CD4-positive, alpha-beta T cell treated with Interleukin-10 for 1 hour (primary cell): ENCODE results near the gene TMPRSS3.

Experiments
- DNase-seq: peaks from one replicate; pipeline ENCODE4 v3.0.0-alpha.2; 2020

Gene TMPRSS3

GRCh38 chr21:42406866-42407265 lies 11.0 kb upstream of the TMPRSS3 start:
- no peak for DNase-seq

DNA sequence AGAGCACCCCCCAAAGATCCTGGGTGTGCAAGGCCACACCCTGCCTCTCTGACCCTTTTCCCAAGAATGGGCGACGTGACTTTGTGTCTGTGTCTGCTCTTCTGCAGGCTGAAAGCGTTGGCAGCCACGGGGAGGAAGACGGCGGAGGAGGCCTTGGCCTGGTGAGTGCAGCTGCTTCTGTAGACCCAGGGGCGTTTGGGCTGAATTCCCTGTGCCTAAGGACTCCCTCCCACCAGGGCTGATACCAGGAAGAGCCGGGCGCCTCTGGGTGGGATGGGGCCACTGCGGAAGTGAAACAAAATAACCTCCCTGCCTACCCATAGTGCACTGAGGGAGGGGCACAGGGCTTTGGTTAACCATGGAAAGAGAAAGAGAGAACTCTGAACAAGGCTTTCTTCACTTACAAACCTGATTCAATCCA lies 10.4 kb upstream of the TMPRSS3 start:
- DNase-seq = peak; percentile 65

GRCh38 chr21:42405064-42406013 lies 9.5 kb upstream of the TMPRSS3 start:
- no peak for DNase-seq

DNA sequence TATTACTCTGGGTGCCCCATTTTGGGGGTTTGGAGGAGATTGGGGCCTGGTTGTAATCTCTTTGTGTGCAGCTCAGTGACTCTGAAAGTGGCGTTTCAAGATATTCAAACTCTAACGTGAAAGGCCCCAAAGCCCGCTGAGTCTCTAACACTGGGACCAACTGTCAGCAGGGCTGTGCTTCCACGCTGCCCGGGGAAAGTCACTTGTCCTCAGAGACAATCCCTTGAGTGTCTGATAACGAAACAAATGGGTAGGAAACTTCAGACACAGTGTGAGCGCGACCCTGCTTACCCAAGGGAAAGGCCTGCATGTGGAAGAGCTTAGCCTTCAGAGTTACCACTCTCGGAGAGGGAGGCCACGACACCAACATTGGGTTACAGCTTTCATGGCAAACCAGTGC lies 8.7 kb upstream of the TMPRSS3 start:
- no peak for DNase-seq

DNA sequence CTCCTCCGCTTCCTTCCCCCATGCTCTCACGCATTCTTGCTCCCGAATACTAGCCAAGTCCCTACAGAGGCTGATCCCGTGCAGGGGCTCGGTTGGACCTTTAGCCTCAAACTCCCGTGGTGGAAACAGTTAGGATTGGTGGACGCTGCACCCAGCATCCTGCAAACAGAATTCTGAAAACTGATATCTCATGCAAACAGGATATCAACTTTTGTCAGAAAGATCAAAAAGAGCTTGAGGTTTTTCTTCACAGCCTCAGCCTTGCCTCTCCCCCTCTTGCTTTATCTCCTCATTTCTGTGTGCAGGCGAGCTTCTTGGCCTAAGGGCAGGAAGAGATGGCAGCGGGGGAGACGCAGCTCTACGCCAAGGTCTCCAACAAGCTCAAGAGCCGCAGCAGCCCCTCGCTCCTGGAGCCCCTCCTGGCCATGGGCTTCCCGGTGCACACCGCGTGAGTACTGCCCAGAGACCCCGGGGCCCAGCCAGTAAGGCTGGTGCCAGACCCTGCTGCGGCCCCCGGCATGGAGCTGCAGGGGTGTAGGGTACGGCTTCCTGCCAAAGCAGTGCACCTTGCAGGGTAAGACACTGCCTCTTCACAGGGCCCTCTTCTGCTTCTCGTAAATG lies 7.9 kb upstream of the TMPRSS3 start, which contains the start of gene UBASH3A:
TSS of gene UBASH3A (plus strand) at position 292 of the 621 bp plus-strand sequence. CDS start at position 336, 44 bp downstream.
- peak; percentile 66 for DNase-seq

GRCh38 chr21:42401820-42402251 lies 6.0 kb upstream of the TMPRSS3 start:
- DNase-seq = no peak

DNA sequence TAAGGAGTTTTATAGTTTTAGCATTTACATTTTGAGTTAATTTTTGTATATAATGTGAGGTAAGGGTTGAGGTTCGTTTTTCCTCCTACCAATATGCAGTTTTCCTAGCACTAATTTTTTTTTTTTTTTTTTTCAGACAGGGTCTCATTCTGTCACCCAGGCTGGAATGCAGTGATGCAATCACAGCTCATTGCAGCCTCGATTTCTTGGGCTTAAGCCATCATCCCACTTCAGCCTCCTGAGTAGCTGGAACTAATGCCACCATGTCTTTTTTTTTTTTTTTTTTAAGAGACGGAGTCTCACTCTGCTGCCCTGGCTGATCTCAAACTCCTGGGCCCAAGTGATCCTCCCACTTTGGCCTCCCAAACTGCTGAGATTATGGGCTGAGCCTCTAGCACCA lies 5.3 kb upstream of the TMPRSS3 start:
- no peak for DNase-seq

- no peak for DNase-seq
These were observed 4.7 kb upstream of the TMPRSS3 start for GRCh38 chr21:42400525-42400924.

DNA sequence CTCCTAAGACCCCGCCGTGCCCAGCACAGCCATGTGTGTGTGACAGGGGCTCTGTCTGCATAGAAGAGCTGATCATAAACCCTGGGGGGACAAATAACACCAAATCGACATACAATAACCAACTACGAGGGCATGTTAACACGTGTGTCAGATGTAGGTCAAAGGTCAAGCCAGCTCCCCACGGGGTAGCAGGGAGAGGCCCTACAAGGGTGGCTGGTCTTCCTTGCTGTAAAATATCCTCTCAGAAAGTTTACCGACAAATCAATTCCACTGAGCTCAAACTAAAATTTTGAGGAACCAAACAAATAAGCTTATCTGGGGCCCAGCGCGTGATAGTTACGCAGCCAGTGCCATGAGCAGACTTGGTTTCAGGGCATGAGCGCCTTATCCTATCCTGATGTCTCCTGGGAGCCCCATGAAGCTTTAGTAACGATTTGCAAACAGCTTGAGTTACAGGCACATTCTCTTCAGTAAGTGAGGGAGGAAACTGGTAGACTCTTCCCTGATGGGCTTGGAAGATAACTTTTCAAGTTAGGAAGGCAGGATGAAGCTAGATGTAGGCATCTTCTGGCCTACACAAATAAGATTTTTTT lies 2.7 kb upstream of the TMPRSS3 start:
- DNase-seq = no peak

DNA sequence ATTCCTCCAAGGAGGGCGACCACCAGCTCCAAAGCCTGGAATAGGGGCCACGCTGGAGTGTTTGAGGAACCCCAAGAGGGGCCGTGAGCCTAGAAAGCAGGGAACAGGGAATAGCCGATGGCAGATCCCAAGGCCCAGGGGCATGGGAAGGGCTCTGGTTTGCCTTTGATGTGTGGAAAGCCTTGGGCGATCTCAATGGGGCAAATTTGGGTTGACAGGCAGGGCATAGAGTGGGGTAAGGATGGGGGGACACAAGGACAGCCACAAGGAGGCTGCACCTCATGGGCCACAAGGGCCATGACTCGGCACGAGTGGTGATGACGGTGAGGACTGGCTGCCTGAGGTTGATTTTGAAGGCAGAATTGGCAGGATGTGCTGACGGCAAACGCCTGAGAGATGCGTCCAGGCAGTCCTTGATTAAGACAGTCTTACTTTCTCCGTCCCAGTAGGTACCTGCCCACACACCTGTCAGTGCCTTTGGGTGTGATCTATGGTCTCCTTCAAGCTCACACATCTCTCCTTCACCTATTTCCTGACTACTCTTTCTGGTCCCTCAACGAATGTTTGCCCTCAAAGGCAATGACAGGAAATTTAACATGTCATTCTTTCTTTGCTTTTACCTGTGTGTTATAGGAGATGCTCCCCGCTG lies 2.0 kb upstream of the TMPRSS3 start:
- DNase-seq = no peak

GRCh38 chr21:42396799-42397745 lies 1.2 kb upstream of the TMPRSS3 start:
- no peak for DNase-seq

DNA sequence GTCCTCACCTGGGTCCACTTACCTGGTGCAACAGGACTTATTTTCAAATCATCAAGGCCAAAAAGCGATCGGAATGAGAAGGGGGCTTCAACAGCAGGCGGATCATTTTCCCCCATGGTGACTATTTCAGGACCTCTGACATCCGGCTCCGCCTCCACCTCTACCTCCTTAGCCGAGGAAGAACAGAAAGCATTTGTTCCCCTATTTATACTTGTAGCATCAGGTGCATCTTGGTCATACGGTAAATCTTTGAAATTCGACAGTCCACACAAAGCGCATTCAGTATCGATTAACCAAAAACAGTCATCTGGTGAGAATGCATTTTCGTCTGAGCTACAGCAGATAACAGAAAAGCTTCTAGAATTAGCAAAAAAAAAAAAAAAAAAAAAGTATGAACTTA lies 550 bp downstream of the TMPRSS3 start:
- no peak for DNase-seq

DNA sequence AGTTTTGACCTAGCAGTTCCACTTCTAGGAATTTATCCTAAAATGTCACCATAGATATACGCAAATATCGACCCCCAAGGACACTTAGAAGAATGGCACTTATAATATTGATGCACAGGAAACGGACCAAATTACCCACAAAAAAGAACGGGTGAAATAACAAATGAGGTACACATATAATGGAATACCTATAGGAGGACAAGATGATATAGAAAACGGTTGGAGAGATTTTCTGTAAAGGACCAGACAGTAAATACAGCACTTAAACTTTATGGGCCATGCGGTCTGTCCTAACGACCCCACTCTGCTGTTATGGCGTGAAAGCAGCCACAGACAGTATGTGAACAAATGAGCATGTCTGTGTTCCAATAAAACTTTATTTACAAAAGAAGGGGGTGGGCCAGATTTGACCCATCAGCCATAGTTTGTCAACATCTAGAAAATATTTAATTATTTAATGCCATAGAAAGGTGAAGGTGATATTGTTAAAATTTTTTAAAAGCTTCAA lies 2.4 kb downstream of the TMPRSS3 start:
- DNase-seq = no peak

DNA sequence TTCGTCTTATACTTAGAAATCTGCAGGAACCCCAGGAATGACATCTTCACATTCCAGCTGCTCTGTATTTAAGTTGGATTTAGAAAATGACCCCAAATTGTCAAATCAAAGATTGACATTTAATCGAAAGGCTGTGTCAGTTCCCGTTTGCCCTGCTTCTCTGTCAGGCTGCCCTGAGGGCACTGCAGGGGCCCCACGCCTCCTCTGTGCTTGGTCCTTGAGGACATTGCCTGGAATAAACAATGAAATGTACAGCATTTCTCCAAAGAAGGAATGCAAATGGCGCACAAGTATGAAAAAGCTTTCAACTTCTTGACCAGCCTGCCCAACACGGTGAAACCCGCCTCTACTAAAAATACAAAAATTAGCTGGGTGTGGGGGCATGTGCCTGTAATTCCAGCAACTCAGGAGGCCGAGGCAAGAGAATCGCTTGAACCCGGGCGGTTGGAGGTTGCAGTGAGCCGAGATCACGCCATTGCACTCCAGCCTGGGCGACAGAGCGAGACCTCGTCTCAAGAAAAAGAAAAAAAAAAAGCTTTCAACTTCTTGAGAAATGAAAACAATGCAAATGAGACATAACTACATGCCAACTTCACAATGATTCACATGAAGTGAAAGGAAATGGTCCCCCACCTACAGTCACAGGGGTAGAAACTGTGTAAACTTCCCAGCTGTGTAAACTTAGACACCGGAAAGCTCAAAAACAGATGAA lies 3.0 kb downstream of the TMPRSS3 start:
- DNase-seq = no peak

DNA sequence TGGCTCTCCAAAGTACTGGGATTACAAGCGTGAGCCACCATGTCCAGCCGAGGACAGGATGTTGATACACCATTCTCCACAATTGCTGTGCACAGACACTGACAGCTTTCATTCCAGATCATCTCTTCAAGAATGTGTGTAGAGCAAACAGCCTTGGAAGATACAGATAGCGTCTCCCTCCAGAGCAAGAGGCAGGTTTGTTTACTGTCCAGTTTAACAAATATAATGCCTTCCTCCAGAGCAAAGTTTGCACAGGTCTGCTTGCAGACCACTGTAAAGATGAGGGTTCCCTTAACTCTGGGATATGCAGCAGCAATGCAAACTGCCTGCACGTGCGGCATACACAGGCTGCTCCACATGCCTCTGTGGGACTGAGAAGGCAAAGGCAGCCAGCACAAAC lies 4.6 kb downstream of the TMPRSS3 start:
- DNase-seq = no peak

DNA sequence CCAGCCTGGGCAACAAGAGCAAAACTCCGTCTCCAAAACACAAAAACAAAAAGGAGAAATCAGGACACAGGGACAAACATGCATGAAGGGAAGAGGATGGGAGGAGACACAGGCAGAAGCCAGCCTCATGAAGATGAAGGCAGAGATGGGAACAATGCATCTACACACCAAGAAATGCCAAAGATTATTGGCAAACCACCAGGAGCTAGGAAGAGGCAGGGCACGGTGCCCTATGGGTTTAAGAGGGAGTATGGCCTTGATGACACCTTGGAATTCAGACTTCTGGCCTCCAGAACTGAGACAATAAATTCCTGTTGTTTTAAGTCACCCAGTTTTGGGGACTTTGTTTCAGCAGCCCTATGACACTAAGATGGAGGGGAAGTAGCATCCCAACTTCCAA lies 5.2 kb downstream of the TMPRSS3 start:
- no peak for DNase-seq

- DNase-seq = no peak
These were observed 5.7 kb downstream of the TMPRSS3 start for GRCh38 chr21:42390193-42390592.

- DNase-seq = no peak
These were observed 6.4 kb downstream of the TMPRSS3 start for GRCh38 chr21:42389449-42389835.

DNA sequence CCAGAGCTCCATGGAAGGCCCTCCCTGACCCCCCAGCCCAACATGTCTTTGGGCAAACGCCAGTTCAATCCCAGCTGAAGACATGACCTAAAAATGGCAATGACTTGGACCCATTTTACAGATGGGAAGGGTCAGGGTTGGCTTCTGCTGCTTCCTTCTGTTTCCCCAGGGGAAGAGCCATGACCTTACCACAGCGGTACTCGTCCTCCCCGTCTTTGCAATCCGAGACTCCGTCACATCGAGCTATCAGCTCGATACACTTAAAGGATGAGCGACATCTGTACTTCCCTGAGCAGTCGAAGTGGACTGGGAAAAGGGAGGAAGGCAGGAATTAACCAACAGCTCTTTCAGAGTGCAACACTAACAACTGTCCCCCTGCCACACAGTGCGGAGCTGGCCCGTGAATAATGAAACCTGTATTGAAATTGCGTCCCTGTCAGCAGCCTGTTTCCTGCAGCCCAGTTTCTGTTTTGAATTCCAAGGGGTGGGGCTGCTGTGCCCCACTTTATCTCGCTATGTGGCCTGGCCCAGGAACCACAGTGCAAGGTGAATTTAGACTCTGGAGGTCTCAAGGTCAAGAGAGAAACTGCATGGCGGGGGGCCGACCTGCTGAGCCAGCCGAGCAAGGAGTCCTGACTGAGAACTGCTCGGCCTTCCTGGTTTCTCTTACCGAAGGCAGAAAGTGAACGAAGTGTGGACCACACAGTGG lies 7.0 kb downstream of the TMPRSS3 start:
- no peak for DNase-seq

GRCh38 chr21:42387843-42388340 lies 8.0 kb downstream of the TMPRSS3 start:
- DNase-seq = no peak
